Spinal cord (tissue), 10 donors: ENCODE measurements around the gene INAFM1. TPM values are rescaled to one million over a fixed set of nuclear protein-coding genes. Genes with fewer than 3 reads are reported as not detected.
A peak's percentile ranks its signal among the peaks of the same experiment; 100 is the strongest.

Source experiments
- DNase-seq, 6 donors: peaks; one replicate each; pipeline versions ENCODE4 v3.0.0 to v3.0.0-alpha.2; 2013 to 2015; ENCODE audit warnings: low spot score in 6 of 6, low read depth in 4 of 6
- H3K27ac ChIP-seq: one replicate; pipeline ENCODE4 v1.5.1; 2013; ENCODE audit warnings: low read depth, low read length, control low read depth
- H3K27me3 ChIP-seq: one replicate; pipeline ENCODE4 v1.6.1; 2013; ENCODE audit warnings: low read length; ENCODE audit not compliant: control insufficient read depth, insufficient read depth
- H3K36me3 ChIP-seq: one replicate; pipeline ENCODE4 v1.6.1; 2013; ENCODE audit warnings: low read length; ENCODE audit not compliant: control insufficient read depth, insufficient read depth
- H3K4me1 ChIP-seq: one replicate; pipeline ENCODE4 v1.6.1; 2013; ENCODE audit warnings: low read length; ENCODE audit not compliant: control insufficient read depth, insufficient read depth
- H3K4me3 ChIP-seq: one replicate; pipeline ENCODE4 v1.5.1; 2013; ENCODE audit warnings: low read depth, low read length, control low read depth
- H3K9me3 ChIP-seq: one replicate; pipeline ENCODE4 v1.6.1; 2013; ENCODE audit warnings: low read length; ENCODE audit not compliant: control insufficient read depth, insufficient read depth
- WGBS: methylation state at CpG from one replicate; pipeline ENCODE4 v1.1.5; 2013; ENCODE audit warnings: missing lambda C conversion rate; ENCODE audit not compliant: insufficient coverage; 5-methylcytosine and 5-hydroxymethylcytosine counted together
- polyA plus RNA-seq, 2 donors: library from polyadenylated mRNA; unstranded; fragments of 120-200 nt; gene quantifications; one replicate each; pipeline ENCODE4 v1.2.1, GENCODE V29; 2013; ENCODE audit not compliant: insufficient read length in 2 of 2
- total RNA-seq, 2 donors: library from RNA; depleted of rRNA in 1 of 2; stranded (reverse); fragments of 120-200 nt in 1 of 2; fragments of >200 nt in 1 of 2; gene quantifications; one replicate each; pipeline versions ENCODE4 v1.2.3 to v1.2.4, GENCODE V29; 2013 to 2014
- donor health status: healthy.

INAFM1 gene
- total and polyA plus RNA-seq, 4 donors = 1.6 to 29.2 (median 16.3) TPM

GRCh38 chr19:47266401-47266941 is 8.2 kb upstream of the INAFM1 start:
- WGBS = 95% methylated on average over 17 of the region's 21 CpGs
- no peaks in the 10 kb centered on the region for H3K27me3 ChIP-seq
- no peaks in the 10 kb centered on the region for H3K9me3 ChIP-seq
- H3K4me1 ChIP-seq = no peaks in the 10 kb centered on the region
- H3K36me3 ChIP-seq = peaks cover 72% of the 10 kb centered on the region
- H3K27ac ChIP-seq = no peak overlapping the region
- H3K4me3 ChIP-seq = no peak overlapping the region
- peak in 1 of 6 donors; percentile 59 for DNase-seq

DNA sequence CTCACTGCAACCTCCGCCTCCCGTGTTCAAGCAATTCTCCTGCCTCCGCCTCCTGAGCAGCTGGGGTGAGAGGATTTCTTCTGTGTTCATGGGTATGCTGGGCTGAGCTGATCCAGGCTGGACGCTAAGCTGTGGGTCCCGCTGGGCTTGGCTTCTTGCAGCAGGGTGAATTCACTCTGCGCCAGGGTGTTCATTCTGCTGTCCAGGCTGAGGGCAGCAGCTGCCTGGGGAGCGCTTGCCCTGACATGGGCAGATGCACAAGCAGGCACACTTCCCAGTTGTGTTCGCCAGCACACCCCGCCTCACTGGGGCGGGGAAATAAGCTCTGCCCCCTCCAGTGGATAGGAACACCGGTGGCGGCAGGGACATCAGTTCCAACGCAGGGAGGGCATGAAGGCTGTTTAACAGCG is 7.3 kb upstream of the INAFM1 start:
- 73% methylated on average over 11 of the region's 14 CpGs for WGBS
- Histone ChIP-seq H3K9me3 (no peaks in the 10 kb centered on the region), H3K27ac (no peak overlapping the region), H3K4me1 (peaks cover 6% of the 10 kb centered on the region), H3K36me3 (peaks cover 75% of the 10 kb centered on the region), H3K4me3 (no peak overlapping the region), H3K27me3 (no peaks in the 10 kb centered on the region)
- no peak for DNase-seq

DNA sequence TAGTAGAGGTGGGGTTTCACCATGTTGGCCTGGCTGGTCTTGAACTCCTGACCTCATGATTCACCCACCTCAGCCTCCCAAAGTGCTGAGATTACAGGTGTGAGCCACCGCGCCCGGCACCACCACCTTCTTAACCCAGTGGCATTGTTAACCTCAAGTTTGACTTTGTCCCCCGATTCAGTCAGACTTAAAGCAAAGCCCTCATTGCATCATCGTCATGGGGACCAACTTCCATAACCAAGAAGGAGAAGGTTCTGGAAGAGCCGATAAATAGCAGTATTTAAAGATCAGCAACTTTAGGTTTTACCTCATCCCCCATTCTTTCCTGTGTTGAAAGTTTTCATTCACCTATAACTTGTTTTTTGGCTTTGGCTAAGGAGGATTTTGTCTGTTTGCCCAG is 6.7 kb upstream of the INAFM1 start:
- Histone ChIP-seq H3K36me3 (peaks cover 72% of the 10 kb centered on the region), H3K27me3 (no peaks in the 10 kb centered on the region), H3K27ac (no peak overlapping the region), H3K4me3 (no peak overlapping the region), H3K4me1 (peaks cover 13% of the 10 kb centered on the region), H3K9me3 (no peaks in the 10 kb centered on the region)
- no CpG with 5 or more reads among the region's 6 CpGs for WGBS
- DNase-seq = no peak

DNA sequence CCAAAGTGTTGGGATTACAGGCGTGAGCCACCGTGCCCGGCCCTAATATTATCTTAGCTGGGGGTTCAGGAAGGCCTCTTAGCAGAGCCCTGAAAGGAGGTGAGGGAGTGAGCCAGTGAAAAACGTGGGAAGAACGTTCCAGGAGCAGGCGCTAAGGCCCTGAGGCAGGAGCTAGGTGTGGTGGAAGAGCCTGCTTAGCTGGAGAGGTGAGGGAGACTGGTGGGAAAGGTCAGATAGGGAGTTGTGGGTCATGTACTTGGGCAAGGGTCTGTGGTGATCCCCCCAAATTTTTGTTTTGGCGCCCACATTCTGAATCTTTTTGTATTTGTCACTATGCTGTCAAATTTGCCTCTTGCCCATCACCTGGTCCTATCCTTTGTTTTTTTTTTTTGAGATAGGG is 5.1 kb upstream of the INAFM1 start:
- H3K4me3 ChIP-seq = no peak overlapping the region
- H3K4me1 ChIP-seq = peaks cover 22% of the 10 kb centered on the region
- no peaks in the 10 kb centered on the region for H3K9me3 ChIP-seq
- peaks cover 61% of the 10 kb centered on the region for H3K36me3 ChIP-seq
- no peaks in the 10 kb centered on the region for H3K27me3 ChIP-seq
- WGBS = 93% methylated on average over 6 of the region's 7 CpGs
- DNase-seq = no peak
- H3K27ac ChIP-seq = no peak overlapping the region

- 92% methylated on average over 9 of the region's 10 CpGs for WGBS
- Histone ChIP-seq H3K27ac (no peak overlapping the region), H3K36me3 (peaks cover 54% of the 10 kb centered on the region), H3K4me1 (peaks cover 26% of the 10 kb centered on the region), H3K9me3 (no peaks in the 10 kb centered on the region), H3K4me3 (no peak overlapping the region), H3K27me3 (no peaks in the 10 kb centered on the region)
- no peak for DNase-seq
Measured at GRCh38 chr19:47270408-47270807, 4.3 kb upstream of the INAFM1 start.

- Histone ChIP-seq H3K27me3 (no peaks in the 10 kb centered on the region), H3K27ac (no peak overlapping the region), H3K36me3 (peaks cover 48% of the 10 kb centered on the region), H3K4me3 (no peak overlapping the region), H3K4me1 (peaks cover 37% of the 10 kb centered on the region), H3K9me3 (no peaks in the 10 kb centered on the region)
- 69% methylated on average over 5 of the region's 6 CpGs for WGBS
- DNase-seq = no peak
Measured at GRCh38 chr19:47271949-47272348, 2.7 kb upstream of the INAFM1 start.

- Histone ChIP-seq H3K36me3 (peaks cover 40% of the 10 kb centered on the region), H3K9me3 (no peaks in the 10 kb centered on the region), H3K4me1 (peaks cover 39% of the 10 kb centered on the region), H3K4me3 (peak overlapping the region; percentile 89), H3K27ac (peak overlapping the region; percentile 100), H3K27me3 (no peaks in the 10 kb centered on the region)
- DNase-seq = no peak
- 25% methylated on average over 35 of the region's 42 CpGs for WGBS
Measured at GRCh38 chr19:47272448-47273312, 2.0 kb upstream of the INAFM1 start.

- Histone ChIP-seq H3K9me3 (no peaks in the 10 kb centered on the region), H3K36me3 (peaks cover 37% of the 10 kb centered on the region), H3K27me3 (no peaks in the 10 kb centered on the region), H3K27ac (peak overlapping the region; percentile 100), H3K4me1 (peaks cover 40% of the 10 kb centered on the region), H3K4me3 (peak overlapping the region; percentile 89)
- 0% methylated on average over 35 of the region's 54 CpGs for WGBS
- DNase-seq = peak; percentile 80 to 97 (median 87)
Measured at GRCh38 chr19:47273313-47274070, 1.2 kb upstream of the INAFM1 start.

GRCh38 chr19:47274891-47275761 is 441 bp downstream of the INAFM1 start:
- Histone ChIP-seq H3K4me1 (peaks cover 40% of the 10 kb centered on the region), H3K27me3 (no peaks in the 10 kb centered on the region), H3K9me3 (no peaks in the 10 kb centered on the region), H3K27ac (no peak overlapping the region), H3K36me3 (peaks cover 26% of the 10 kb centered on the region), H3K4me3 (peak overlapping the region; percentile 39)
- peak in 2 of 6 donors; percentile 54 to 57 for DNase-seq
- WGBS = 2% methylated on average over 78 of the region's 82 CpGs
